D721Med (cell line): Measurements from ENCODE around the gene RREB1.

Source experiments
- DNase-seq: peaks from one replicate; pipeline ENCODE4 v3.0.0; 2011; ENCODE audit warnings: low spot score; ENCODE audit not compliant: insufficient read length
- FAIRE-seq: peaks from 2 replicates; lab custom pipeline; 2011; peaks lifted over from hg19 to GRCh38; lab: Jason Lieb, UNC
- TF ChIP-seq, protein P1 (sequence below): IDR thresholded peaks from 2 replicates; pipeline ENCODE4 v1.5.1; 2012; ENCODE audit warnings: mild to moderate bottlenecking, control low read depth; ENCODE audit not compliant: insufficient read depth; ENCODE audit errors: missing control alignments

Gene RREB1

DNA sequence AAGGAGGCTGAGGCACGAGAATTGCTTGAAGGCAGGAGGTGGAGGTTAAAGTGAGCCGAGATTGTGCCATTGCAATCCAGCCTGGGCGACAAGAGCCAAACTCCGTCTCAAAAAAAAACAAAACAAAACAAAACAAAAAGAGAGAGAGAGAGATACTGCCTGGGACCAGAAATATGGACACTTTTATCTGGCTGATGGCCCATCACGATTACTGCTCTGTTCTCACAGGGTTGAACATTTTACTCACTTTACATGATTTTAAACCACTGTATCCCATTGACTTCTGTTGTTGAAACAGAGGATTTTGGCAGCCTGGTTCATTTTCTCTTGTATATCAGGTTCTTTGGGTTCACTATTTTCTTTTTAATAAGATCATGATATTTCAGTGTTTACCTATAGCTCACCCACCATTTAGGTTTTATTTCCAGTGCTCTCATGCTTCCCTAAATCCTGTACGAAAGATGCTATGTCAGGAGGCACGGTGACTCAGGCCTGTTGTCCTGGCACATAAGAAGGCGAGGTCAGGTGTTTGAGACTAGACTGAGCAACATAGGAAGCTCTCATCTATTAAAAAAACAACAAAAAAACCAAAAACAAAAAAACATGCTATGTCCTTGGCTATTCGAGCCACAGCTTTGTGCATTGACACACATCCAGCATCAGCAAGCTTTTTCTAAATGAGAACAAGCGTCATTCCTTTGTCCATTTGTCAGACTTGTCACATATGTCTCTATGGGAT, 34.5 kb upstream of the RREB1 start:
- FAIRE-seq: no peak
- no peak for DNase-seq
- TF ChIP-seq, protein P1, sequence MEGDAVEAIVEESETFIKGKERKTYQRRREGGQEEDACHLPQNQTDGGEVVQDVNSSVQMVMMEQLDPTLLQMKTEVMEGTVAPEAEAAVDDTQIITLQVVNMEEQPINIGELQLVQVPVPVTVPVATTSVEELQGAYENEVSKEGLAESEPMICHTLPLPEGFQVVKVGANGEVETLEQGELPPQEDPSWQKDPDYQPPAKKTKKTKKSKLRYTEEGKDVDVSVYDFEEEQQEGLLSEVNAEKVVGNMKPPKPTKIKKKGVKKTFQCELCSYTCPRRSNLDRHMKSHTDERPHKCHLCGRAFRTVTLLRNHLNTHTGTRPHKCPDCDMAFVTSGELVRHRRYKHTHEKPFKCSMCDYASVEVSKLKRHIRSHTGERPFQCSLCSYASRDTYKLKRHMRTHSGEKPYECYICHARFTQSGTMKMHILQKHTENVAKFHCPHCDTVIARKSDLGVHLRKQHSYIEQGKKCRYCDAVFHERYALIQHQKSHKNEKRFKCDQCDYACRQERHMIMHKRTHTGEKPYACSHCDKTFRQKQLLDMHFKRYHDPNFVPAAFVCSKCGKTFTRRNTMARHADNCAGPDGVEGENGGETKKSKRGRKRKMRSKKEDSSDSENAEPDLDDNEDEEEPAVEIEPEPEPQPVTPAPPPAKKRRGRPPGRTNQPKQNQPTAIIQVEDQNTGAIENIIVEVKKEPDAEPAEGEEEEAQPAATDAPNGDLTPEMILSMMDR: no peak

DNA sequence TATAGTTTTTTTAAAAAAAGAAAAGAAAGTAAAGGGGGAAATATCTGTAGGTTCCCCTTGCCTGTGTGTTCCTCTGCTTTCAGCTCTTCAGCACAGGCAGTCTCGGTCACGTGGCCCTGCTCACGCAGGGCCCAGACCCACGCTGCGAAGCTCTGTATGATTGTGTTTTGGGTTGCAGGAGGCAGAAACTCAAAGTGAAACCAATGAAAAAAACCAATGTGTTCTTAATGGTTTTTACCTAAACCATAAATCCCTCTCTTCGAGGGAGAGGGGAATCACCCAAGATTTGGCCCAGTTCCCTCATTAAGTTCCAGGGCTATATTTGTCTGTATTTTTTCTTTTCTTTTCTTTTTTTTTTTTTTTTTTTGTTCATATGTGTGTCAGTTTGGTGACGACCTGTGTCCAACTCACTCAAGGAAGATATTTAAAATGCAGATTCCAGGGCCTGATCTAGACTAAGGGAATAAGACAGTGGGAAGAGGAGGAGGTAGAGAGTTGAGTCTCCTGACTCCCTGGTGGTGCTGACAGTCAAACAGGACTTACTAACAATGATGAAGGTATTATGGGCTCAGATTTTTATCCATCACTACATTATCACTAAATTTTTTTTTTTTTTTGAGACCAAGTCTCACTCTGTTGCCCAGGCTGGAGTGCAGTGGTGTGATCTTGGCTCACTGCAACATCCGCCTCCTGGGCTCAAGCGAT, 33.8 kb upstream of the RREB1 start:
- TF ChIP-seq, protein P1: no peak
- DNase-seq: no peak
- no peak for FAIRE-seq

DNA sequence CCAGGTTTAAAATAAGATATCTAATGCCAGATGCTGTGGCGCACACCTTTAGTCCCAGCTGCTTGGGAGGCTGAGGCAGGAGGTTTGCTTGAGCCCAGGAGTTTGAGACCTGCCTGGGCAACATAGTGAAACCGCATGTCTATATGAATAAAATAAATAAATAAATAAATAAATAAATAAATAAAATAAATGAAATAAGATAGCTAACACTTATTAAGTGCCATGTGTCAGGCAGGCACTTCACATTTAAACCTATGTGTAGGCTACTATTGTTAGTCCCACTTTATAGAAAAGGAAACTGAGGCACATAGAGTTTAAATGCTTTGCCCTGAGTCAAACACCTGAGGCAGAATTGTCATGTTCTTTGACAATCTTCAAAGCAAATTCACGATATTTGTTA, 32.9 kb upstream of the RREB1 start:
- DNase-seq: no peak
- no peak for FAIRE-seq
- TF ChIP-seq, protein P1: no peak

DNA sequence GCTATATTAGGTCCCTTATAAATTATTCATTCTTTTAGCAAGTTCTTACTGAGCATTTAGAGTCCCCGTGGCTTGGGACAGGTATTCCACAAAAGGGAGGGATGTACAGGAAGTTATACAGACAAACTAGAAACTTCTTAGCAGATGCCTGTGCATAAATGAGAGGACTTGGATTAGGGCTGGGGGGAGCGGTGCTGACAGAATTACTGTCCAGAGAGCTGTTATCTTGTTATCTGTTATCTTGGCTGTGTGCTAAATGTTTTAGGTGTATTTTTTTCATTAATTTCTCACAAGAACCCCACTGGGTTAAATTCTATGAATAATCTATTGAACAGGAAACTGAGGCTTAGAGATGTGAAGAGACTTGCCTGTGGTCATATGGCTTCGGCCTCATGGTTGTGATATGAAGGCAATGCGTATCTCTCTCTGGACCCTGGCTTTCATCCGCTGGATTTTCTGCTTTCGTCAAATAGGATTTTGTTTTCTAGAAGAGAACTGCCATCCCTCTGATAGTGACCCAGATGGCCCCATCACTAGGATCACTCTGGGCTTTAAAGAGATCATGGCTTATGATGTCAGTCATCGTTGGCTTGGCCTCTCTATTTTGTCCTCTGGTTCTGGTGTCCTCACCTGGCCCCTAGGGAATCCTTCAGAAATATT, 32.3 kb upstream of the RREB1 start:
- no peak for FAIRE-seq
- DNase-seq: no peak
- TF ChIP-seq, protein P1: no peak

DNA sequence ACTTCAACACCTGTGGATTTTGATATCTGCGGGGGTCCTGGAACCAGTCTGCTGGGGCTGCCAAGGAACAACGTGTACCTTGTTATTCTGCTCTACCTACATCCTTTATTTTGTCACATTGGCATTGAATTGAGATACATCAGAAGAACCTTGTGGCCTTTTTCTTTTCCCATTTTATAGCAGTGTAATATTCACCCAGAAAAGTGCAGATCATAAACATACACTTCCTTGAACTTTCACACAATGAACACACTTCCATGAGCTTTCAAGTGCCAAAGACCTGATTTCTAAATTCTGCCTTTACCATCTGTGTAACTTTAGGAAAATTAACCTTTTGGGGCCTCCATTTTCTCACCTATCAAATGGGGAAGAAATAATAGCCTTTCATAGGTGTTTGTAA, 29.9 kb upstream of the RREB1 start:
- TF ChIP-seq, protein P1: no peak
- no peak for FAIRE-seq
- no peak for DNase-seq

GRCh38 chr6:7078856-7079255, 28.9 kb upstream of the RREB1 start:
- TF ChIP-seq, protein P1: no peak
- DNase-seq: no peak
- FAIRE-seq: no peak
